ENCODE measurements around the gene VEGFA. TPM values are rescaled to one million over a fixed set of nuclear protein-coding genes. Genes with fewer than 3 reads are reported as not detected.

The VEGFA gene
- total RNA-seq, 6 experiments from 2014 or later: 26.0 to 37.4 (median 28.3) TPM

GRCh38 chr6:43757966-43758616, 11.9 kb upstream of the VEGFA start:
- H3K36me3 Mint-ChIP-seq (ENCODE audit: low read depth): no peaks in the 10 kb centered on the region
- H3K9me3 Mint-ChIP-seq: no peaks in the 10 kb centered on the region
- H3K27me3 Mint-ChIP-seq (ENCODE audit: insufficient read depth): peaks cover 49% of the 10 kb centered on the region
- H3K4me3 Mint-ChIP-seq: no peak overlapping the region
- no peak for DNase-seq
- H3K27ac Mint-ChIP-seq: no peak overlapping the region
- TF ChIP-seq, protein P1, sequence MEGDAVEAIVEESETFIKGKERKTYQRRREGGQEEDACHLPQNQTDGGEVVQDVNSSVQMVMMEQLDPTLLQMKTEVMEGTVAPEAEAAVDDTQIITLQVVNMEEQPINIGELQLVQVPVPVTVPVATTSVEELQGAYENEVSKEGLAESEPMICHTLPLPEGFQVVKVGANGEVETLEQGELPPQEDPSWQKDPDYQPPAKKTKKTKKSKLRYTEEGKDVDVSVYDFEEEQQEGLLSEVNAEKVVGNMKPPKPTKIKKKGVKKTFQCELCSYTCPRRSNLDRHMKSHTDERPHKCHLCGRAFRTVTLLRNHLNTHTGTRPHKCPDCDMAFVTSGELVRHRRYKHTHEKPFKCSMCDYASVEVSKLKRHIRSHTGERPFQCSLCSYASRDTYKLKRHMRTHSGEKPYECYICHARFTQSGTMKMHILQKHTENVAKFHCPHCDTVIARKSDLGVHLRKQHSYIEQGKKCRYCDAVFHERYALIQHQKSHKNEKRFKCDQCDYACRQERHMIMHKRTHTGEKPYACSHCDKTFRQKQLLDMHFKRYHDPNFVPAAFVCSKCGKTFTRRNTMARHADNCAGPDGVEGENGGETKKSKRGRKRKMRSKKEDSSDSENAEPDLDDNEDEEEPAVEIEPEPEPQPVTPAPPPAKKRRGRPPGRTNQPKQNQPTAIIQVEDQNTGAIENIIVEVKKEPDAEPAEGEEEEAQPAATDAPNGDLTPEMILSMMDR (IDR thresholded peaks at IDR 0.05): no peak
- 0 out of 2 replicates have a peak, but pooled peaks cover 6% of the 10 kb centered on the region for H3K4me1 Mint-ChIP-seq (ENCODE audit: low read depth)

GRCh38 chr6:43758617-43759050, 11.4 kb upstream of the VEGFA start:
- DNase-seq: no peak
- peaks cover 51% of the 10 kb centered on the region for H3K27me3 Mint-ChIP-seq (ENCODE audit: insufficient read depth)
- H3K36me3 Mint-ChIP-seq (ENCODE audit: low read depth): no peaks in the 10 kb centered on the region
- no peaks in the 10 kb centered on the region for H3K9me3 Mint-ChIP-seq
- TF ChIP-seq, protein P1 (IDR thresholded peaks at IDR 0.05): peak; percentile 74
- H3K4me3 Mint-ChIP-seq: no peak overlapping the region
- H3K4me1 Mint-ChIP-seq (ENCODE audit: low read depth): peaks cover 8% of the 10 kb centered on the region; the same call in 1 of the 2 replicates
- no peak overlapping the region for H3K27ac Mint-ChIP-seq

DNA sequence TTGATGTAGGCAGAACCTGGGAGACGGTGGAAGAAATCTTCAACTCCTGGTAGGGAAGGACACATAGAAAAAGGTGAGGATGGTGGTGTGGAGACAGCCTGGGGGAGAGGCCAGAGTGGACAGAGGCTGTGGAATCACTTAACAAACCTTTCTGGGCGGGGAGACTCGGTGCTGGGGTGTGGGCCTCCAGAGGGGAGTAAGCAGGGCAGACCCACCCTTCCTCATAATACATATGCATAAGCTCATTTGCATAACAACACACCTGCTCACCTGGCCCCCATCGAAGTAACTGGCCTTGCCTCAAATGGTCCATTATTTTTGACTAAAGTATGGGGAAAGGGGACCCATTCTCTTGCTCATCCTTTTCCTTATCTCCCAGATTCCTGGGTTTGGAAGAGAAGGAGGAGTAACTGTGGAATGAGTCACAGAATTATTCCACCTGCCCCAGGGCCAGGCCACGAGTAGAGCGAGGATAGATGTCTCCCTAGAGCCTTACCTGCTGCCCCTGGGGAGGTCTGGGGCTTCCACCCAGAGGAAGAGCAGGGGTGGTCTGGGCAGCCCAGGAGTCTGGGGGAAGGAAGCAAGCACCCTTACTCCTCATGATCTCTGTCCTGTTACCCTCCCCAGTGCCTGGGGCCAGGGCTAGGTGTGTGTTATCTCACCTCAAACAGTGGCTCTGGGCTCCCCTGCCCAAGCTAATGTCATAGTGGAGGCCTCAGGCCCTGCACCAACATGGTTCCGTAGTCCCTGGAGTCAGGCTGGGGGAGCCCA, 10.7 kb upstream of the VEGFA start:
- Mint-ChIP-seq H3K4me3 (no peak overlapping the region), H3K27ac (no peak overlapping the region)

GRCh38 chr6:43759907-43760206, 10.2 kb upstream of the VEGFA start:
- H3K4me3 Mint-ChIP-seq: no peak overlapping the region
- no peaks in the 10 kb centered on the region for H3K9me3 Mint-ChIP-seq
- H3K4me1 Mint-ChIP-seq (ENCODE audit: low read depth): peaks cover 10% of the 10 kb centered on the region; the same call in 1 of the 2 replicates
- TF ChIP-seq, protein P1 (IDR thresholded peaks at IDR 0.05): no peak
- H3K27ac Mint-ChIP-seq: no peak overlapping the region
- H3K27me3 Mint-ChIP-seq (ENCODE audit: insufficient read depth): peaks cover 54% of the 10 kb centered on the region
- H3K36me3 Mint-ChIP-seq (ENCODE audit: low read depth): no peaks in the 10 kb centered on the region
- no peak for DNase-seq

More for the DNA sequence above, 10.7 kb upstream of the VEGFA start:
- no peaks in the 10 kb centered on the region for H3K36me3 Mint-ChIP-seq (ENCODE audit: low read depth)
- TF ChIP-seq, protein P1 (IDR thresholded peaks at IDR 0.05): no peak
- peaks cover 10% of the 10 kb centered on the region; the same call in 1 of the 2 replicates for H3K4me1 Mint-ChIP-seq (ENCODE audit: low read depth)
- no peak for DNase-seq
- no peaks in the 10 kb centered on the region for H3K9me3 Mint-ChIP-seq
- H3K27me3 Mint-ChIP-seq (ENCODE audit: insufficient read depth): peaks cover 49% of the 10 kb centered on the region

GRCh38 chr6:43760210-43761168, 9.5 kb upstream of the VEGFA start:
- Mint-ChIP-seq H3K4me3 (no peak overlapping the region), H3K36me3 (ENCODE audit: low read depth) (no peaks in the 10 kb centered on the region), H3K27me3 (ENCODE audit: insufficient read depth) (peaks cover 55% of the 10 kb centered on the region), H3K9me3 (no peaks in the 10 kb centered on the region), H3K27ac (no peak overlapping the region), H3K4me1 (ENCODE audit: low read depth) (peaks cover 10% of the 10 kb centered on the region; the same call in 1 of the 2 replicates)
- TF ChIP-seq, protein P1 (IDR thresholded peaks at IDR 0.05): no peak
- no peak for DNase-seq
